ENCODE measurements around the gene APBA1.

The APBA1 gene

GRCh38 chr9:69657269-69657668 lies 14.9 kb downstream of the APBA1 start:
- no peak for DNase-seq (ENCODE audit: low read depth)

DNA sequence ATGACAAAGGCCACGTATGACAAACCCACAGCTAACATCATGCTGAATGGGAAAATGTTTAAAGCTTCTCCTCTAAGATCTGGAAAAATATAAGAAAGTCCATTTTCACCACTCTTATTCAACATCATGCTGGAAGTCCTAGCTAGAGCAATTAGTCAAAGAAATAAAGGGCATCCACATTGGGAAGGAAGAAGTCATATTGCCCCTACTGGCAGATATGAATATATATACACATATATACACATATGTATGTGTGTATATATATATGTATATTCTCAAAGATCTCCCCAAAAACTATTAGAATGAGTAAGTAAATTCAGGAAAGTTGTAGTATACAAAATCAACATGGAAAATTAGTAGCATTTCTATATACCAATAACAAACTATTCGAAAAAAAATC lies 17.1 kb downstream of the APBA1 start:
- no peak for DNase-seq (ENCODE audit: low read depth)

- no peak for DNase-seq (ENCODE audit: low read depth)
Measured at GRCh38 chr9:69653261-69653660, 18.9 kb downstream of the APBA1 start.

GRCh38 chr9:69649566-69650250 lies 22.5 kb downstream of the APBA1 start:
- no peak for DNase-seq (ENCODE audit: low read depth)

DNA sequence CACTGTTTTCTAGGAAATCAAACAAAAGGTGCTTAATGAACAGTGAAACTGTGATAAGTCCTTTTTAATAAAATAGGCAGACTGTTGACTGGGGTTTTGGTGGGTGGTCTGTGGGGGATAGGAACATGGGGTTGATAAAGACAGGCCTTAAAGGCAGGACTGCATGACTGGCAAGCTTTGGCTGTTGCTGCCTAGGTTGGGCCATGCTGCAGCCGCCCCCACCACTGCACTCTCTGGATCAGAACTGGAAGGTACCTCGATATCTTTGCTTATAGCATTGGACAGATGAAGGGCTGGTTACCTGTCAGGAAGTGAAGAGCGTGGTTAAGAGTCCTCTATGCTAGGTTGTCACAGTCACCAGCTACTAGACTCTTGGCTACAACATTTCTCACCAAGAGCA lies 24.4 kb downstream of the APBA1 start:
- no peak for DNase-seq (ENCODE audit: low read depth)

DNA sequence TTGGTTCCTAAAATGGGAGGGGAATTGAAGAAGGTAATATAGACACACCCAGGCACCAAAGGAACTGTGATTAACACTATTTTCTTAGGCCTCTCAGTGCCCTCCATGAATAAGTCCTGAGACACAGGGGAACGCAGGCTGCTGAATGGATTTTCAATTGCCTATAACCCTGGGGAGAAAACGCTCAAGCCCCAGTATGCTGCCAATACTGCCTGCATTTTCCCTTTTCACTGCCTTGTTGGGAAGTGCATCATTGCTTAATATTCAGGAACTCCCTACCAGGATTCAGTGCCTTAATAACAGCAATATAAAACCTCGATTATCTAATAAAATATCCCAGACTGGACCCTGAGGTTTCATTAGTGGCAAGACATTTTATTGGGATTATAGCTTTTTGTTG lies 25.4 kb downstream of the APBA1 start:
- no peak for DNase-seq (ENCODE audit: low read depth)

- no peak for DNase-seq (ENCODE audit: low read depth)
Measured at GRCh38 chr9:69645488-69645887, 26.7 kb downstream of the APBA1 start.

DNA sequence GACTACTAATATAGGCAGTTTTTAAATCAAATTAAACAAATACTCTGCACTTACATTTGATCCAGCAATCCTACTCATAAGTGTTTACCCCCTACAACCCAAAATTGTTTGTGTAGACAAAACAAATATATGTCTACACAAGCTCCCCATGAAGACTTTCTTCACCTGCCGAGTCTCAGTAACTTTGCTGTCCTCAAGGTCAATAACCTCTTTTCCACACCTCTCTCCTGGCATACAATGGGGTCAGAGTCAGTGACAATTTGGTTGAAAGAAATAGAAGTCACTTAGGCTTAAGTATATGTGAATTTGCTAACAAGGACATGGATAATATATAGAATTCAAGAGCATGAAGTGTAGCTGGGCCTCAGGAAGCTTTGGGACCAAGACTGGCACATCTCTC lies 29.1 kb downstream of the APBA1 start:
- DNase-seq (ENCODE audit: low read depth) = no peak

- DNase-seq (ENCODE audit: low read depth) = no peak
Measured at GRCh38 chr9:69637817-69638200, 34.4 kb downstream of the APBA1 start.

- DNase-seq (ENCODE audit: low read depth) = no peak
Measured at GRCh38 chr9:69637193-69637816, 34.9 kb downstream of the APBA1 start.

DNA sequence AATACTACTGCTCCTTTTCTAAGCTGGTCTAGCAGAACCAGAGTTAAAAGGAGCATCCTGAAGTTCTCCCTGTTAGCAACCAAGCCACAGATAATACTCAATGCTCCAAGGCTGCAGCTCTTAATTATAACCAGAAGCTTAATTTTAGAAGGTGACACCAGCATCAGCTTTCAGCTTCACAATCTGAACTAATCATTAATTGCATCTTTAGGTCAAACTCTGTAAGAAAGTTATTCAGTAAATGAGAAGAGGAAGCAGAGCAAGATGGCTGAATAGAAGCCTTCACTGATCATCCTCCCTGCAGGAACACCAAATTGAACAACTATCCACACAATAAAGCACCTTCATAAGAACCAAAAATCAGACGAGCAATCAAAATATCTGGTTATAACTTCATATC lies 38.5 kb downstream of the APBA1 start:
- no peak for DNase-seq (ENCODE audit: low read depth)

DNA sequence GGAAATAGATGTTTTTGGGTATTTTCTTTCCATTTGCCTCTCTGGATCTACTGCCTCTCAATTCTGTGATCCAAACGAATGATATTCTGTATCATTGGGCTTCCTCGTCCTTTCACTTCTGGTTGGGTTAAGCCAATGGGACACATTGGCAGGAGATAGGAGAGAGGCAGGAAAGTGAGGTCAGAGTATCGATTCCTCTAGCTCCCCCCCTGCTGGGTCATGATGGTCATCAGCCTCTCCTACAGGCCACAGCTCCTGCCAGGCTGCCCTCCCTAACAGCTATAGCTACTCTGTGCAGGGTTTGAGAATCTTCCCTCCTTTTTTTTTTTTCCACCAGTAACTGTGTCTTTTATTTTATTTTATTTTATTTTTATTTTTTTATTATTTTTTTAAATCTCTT lies 39.4 kb downstream of the APBA1 start:
- no peak for DNase-seq (ENCODE audit: low read depth)

DNA sequence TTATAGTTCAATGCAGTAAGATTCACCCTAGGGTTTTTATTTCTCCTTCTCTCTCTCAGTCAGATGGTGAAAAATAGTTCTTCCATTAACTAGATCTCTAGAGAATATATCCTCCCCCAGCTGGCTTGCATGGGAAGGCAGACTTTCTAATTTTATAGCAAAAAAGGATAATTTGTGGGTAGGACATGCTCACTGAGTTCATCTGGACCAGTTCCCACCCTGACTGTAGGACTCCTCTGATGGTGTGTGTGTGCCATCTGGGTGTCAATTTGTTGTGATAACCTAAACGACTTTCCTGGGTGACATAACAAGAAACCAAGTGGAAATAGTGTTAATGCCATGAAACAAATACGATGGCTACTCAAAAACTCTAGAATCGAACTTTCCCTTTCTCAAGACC lies 44.9 kb downstream of the APBA1 start:
- no peak for DNase-seq (ENCODE audit: low read depth)

DNA sequence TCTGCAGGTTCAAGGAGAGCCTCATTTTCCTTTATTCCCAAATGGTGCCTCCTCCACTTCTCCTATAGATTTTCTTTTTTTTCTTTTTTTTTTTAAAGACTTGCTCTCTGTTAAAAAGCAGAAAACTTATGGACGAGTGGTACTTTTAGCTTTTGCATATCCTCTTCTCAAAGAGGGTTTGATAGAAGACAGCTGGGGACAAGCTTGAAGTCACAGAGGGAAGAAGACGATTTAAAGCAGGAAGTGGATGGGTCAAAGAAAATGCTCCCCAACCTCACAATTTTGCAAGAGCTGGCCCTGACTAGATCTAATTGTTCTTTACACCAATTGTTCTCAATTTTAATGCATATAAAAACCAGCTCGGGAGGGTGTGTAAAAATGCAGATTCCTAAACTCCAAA lies 48.9 kb downstream of the APBA1 start:
- DNase-seq (ENCODE audit: low read depth) = no peak

DNA sequence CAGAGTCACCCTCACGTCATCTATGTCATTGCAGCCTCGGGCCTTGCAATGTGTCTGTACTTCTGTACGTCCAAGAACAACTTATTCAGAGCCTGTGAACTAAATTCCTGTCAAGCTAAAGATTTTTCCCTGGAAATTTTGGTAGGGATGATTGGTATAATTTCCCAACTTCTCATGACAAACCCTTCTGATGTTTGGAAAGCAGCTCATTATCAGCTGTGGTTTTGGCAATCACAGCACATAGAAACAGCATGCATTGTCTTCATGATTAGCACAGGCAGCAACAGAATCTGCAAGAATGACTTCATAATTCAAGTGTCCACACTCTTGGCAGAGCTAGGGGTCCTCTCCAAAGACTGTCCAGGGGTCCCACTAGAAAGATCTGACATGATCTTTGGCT lies 49.5 kb downstream of the APBA1 start:
- DNase-seq (ENCODE audit: low read depth) = no peak

GRCh38 chr9:69621730-69622460 lies 50.3 kb downstream of the APBA1 start:
- no peak for DNase-seq (ENCODE audit: low read depth)

DNA sequence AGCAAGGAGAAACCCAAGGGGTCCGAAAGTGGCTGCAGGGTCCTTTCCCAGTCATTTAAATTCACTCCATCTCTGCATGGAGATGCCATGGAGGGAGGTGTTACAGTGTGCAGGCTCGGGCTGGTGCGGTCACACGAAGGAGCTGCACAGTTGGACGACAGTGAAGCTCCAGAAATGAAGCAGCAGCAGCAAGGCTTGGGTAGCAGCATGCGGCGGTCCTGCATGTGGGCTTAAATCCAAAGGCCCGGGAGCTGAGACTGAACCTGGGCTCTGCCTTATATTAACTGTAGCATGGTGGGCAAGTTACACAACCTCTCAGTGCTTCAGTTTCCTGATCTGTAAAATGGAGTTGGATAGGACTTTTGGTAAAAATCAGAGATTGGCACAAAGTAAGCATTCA lies 51.4 kb downstream of the APBA1 start:
- no peak for DNase-seq (ENCODE audit: low read depth)

GRCh38 chr9:69619233-69619632 lies 52.9 kb downstream of the APBA1 start:
- no peak for DNase-seq (ENCODE audit: low read depth)

DNA sequence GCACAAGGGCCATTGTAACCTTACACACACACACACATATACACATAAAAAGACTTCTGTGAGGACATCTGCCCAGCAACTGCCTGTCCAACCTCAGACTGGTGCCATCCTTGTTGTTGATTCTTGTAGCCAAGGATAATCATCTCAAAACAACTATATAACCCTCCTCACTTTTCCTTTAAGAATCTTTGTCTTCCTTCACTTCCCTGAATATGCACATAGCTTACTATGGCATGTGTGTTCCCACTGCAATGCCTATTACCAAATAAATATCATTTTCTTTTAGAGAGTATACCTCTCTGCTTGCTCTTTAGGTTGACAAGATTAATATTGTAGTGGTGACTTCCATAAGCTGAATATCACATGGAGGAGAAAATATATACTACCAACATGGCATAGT lies 55.2 kb downstream of the APBA1 start:
- no peak for DNase-seq (ENCODE audit: low read depth)

GRCh38 chr9:69615880-69616279 lies 56.3 kb downstream of the APBA1 start:
- DNase-seq (ENCODE audit: low read depth) = no peak

- no peak for DNase-seq (ENCODE audit: low read depth)
Measured at GRCh38 chr9:69611221-69611620, 61.0 kb downstream of the APBA1 start.

GRCh38 chr9:69609156-69609555 lies 63.0 kb downstream of the APBA1 start:
- no peak for DNase-seq (ENCODE audit: low read depth)

DNA sequence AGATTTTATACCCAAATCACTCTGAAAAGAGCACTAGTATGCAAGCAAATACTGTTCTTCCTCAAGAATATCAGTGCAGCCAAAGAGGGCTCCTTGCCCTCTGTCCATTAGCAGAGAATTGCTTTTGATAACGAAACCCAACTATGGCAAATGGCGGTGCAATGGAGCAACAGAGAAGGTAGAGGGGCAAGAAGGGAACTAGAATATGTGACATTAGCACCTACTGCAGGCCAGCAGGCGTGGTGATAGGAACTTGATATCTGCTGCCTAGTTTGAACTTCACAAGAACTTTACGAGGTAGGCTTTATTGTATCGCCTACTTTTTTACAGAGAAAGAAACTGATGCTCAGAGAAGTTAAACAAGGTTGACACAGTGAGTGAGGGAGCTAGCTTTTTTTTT lies 66.1 kb downstream of the APBA1 start:
- DNase-seq (ENCODE audit: low read depth) = no peak

GRCh38 chr9:69605406-69605805 lies 66.8 kb downstream of the APBA1 start:
- DNase-seq (ENCODE audit: low read depth) = no peak
